WTC11 (cell line): ENCODE results near the gene ADCY2. TPM values are rescaled to one million over a fixed set of nuclear protein-coding genes. Genes with fewer than 3 reads are reported as not detected.

Source experiments
- ATAC-seq: fragments of 200-7000 bp; cut with Tn5 transposase; 2 replicates; pipeline ENCODE4 v1.10.0; 2021; ENCODE audit warnings: mild to moderate bottlenecking, moderate library complexity
- CTCF ChIA-PET: fragments of 300-600 bp; sonication (Branson Sonifier 250); formaldehyde crosslinking; loops from one replicate; lab custom pipeline; 2021; ENCODE audit warnings: antibody characterized with exemption; lab: Charles Lee
- POLR2A ChIA-PET: fragments of 350-600 bp; sonication (Branson Sonifier 250); formaldehyde crosslinking; loops from one replicate; lab custom pipeline; 2021; ENCODE audit warnings: antibody characterized with exemption; lab: Charles Lee
- DNase-seq: peaks from one replicate; pipeline ENCODE4 v3.0.0; 2021; ENCODE audit warnings: low spot score
- H3K27ac Mint-ChIP-seq: 2 replicates; pipeline ENCODE4 v1.8.0; 2021; ENCODE audit warnings: mixed read lengths
- H3K27me3 Mint-ChIP-seq: 2 replicates; pipeline ENCODE4 v1.8.0; 2021; ENCODE audit warnings: low read depth, mild to moderate bottlenecking, moderate library complexity, mixed read lengths
- H3K36me3 Mint-ChIP-seq: 2 replicates; pipeline ENCODE4 v1.8.0; 2021; ENCODE audit warnings: mixed read lengths
- H3K4me1 Mint-ChIP-seq: 2 replicates; pipeline ENCODE4 v1.8.0; 2022; ENCODE audit warnings: mixed read lengths
- H3K4me3 Mint-ChIP-seq: 2 replicates; pipeline ENCODE4 v1.8.0; 2021; ENCODE audit warnings: mild to moderate bottlenecking, moderate library complexity, mixed read lengths
- H3K9me3 Mint-ChIP-seq: 2 replicates; pipeline ENCODE4 v1.8.0; 2021; ENCODE audit warnings: mixed read lengths
- AR ChIP-seq: fragments of 250-450 bp; sonication (Bioruptor Pico); IDR thresholded peaks from 2 replicates; pipeline ENCODE4 v1.9.0; 2021; ENCODE audit warnings: mild to moderate bottlenecking
- ATF2 ChIP-seq: sonication (generic); formaldehyde crosslinking; IDR thresholded peaks from 2 replicates; pipeline ENCODE4 v1.8.1; 2022; ENCODE audit warnings: low read depth, missing genetic modification reagents, borderline replicate concordance
- EMX1 ChIP-seq: fragments of 250-450 bp; sonication (Bioruptor Pico); IDR thresholded peaks from 2 replicates; pipeline ENCODE4 v1.8.0; 2021; ENCODE audit warnings: mild to moderate bottlenecking
- GRHL2 ChIP-seq: fragments of 250-450 bp; sonication (Bioruptor Pico); IDR thresholded peaks from 2 replicates; pipeline ENCODE4 v1.8.0; 2022; ENCODE audit warnings: mild to moderate bottlenecking, moderate library complexity; ENCODE audit not compliant: insufficient replicate concordance, severe bottlenecking
- JAZF1 ChIP-seq: fragments of 250-450 bp; sonication (Bioruptor Pico); IDR thresholded peaks from 2 replicates; pipeline ENCODE4 v1.9.0; 2021; ENCODE audit warnings: moderate library complexity, mild to moderate bottlenecking, inconsistent platforms
- MAX ChIP-seq: sonication (generic); formaldehyde crosslinking; IDR thresholded peaks from 2 replicates; pipeline ENCODE4 v1.8.0; 2022; ENCODE audit warnings: mild to moderate bottlenecking, missing genetic modification reagents
- MYBL2 ChIP-seq: sonication (generic); formaldehyde crosslinking; IDR thresholded peaks from 2 replicates; pipeline ENCODE4 v1.8.1; 2023; ENCODE audit warnings: mild to moderate bottlenecking, moderate library complexity, missing genetic modification reagents
- NFATC4 ChIP-seq: fragments of 250-450 bp; sonication (Bioruptor Pico); IDR thresholded peaks from 2 replicates; pipeline ENCODE4 v1.9.0; 2021; ENCODE audit warnings: mild to moderate bottlenecking
- ZNF416 ChIP-seq: fragments of 250-450 bp; sonication (Bioruptor Pico); IDR thresholded peaks from 2 replicates; pipeline ENCODE4 v1.9.0; 2021; ENCODE audit warnings: mild to moderate bottlenecking, inconsistent platforms
- total RNA-seq: library from RNA; stranded (reverse); gene quantifications from 3 replicates; pipeline ENCODE4 v1.2.3, GENCODE V29; 2021
- TF ChIP-seq, protein P1 (sequence below): sonication (generic); formaldehyde crosslinking; IDR thresholded peaks from 2 replicates; pipeline ENCODE4 v1.8.0; 2023; ENCODE audit warnings: mild to moderate bottlenecking, missing genetic modification reagents
- TF ChIP-seq, protein P2 (sequence below): fragments of 250-450 bp; sonication (Bioruptor Pico); IDR thresholded peaks from 2 replicates; pipeline ENCODE4 v1.9.0; 2021; ENCODE audit warnings: mild to moderate bottlenecking, borderline replicate concordance
- TF ChIP-seq, protein P3 (sequence below): sonication (generic); formaldehyde crosslinking; IDR thresholded peaks from 2 replicates; pipeline ENCODE4 v1.8.1; 2023; ENCODE audit warnings: mild to moderate bottlenecking, missing genetic modification reagents
- TF ChIP-seq, protein P4 (sequence below): sonication (generic); formaldehyde crosslinking; IDR thresholded peaks from 2 replicates; pipeline ENCODE4 v1.8.1; 2023; ENCODE audit warnings: mild to moderate bottlenecking, moderate library complexity, missing genetic modification reagents
- TF ChIP-seq, protein P5 (sequence below): sonication (generic); formaldehyde crosslinking; IDR thresholded peaks from 2 replicates; pipeline ENCODE4 v1.8.0; 2022; ENCODE audit warnings: missing genetic modification reagents

Gene ADCY2
- total RNA-seq, 1 experiment from 2014 or later: 142 TPM

- TF ChIP-seq, protein P1, sequence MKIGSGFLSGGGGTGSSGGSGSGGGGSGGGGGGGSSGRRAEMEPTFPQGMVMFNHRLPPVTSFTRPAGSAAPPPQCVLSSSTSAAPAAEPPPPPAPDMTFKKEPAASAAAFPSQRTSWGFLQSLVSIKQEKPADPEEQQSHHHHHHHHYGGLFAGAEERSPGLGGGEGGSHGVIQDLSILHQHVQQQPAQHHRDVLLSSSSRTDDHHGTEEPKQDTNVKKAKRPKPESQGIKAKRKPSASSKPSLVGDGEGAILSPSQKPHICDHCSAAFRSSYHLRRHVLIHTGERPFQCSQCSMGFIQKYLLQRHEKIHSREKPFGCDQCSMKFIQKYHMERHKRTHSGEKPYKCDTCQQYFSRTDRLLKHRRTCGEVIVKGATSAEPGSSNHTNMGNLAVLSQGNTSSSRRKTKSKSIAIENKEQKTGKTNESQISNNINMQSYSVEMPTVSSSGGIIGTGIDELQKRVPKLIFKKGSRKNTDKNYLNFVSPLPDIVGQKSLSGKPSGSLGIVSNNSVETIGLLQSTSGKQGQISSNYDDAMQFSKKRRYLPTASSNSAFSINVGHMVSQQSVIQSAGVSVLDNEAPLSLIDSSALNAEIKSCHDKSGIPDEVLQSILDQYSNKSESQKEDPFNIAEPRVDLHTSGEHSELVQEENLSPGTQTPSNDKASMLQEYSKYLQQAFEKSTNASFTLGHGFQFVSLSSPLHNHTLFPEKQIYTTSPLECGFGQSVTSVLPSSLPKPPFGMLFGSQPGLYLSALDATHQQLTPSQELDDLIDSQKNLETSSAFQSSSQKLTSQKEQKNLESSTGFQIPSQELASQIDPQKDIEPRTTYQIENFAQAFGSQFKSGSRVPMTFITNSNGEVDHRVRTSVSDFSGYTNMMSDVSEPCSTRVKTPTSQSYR (CRISPR knock-in tag): no peak
Observed at GRCh38 chr5:7375457-7375856, 20.5 kb upstream of the ADCY2 start (continued).

- DNase-seq: no peak
- Mint-ChIP-seq H3K36me3 (peaks cover 10% of the 10 kb centered on the region), H3K27ac (no peak overlapping the region), H3K9me3 (peaks cover 4% of the 10 kb centered on the region; the same call in 1 of the 2 replicates), H3K4me1 (peaks cover 5% of the 10 kb centered on the region; the same call in 1 of the 2 replicates), H3K4me3 (no peak overlapping the region), H3K27me3 (peaks cover 4% of the 10 kb centered on the region)
- ATAC-seq: no peak
- ChIA-PET CTCF (no interaction called here), POLR2A (no interaction called here)
- TF ChIP-seq ZNF416 (CRISPR knock-in tag) (no peak), GRHL2 (CRISPR knock-in tag) (no peak), MYBL2 (no peak), EMX1 (no peak), MAX (no peak), ATF2 (no peak), NFATC4 (CRISPR knock-in tag) (no peak), JAZF1 (CRISPR knock-in tag) (no peak), AR (CRISPR knock-in tag) (no peak)
- TF ChIP-seq, protein P2, sequence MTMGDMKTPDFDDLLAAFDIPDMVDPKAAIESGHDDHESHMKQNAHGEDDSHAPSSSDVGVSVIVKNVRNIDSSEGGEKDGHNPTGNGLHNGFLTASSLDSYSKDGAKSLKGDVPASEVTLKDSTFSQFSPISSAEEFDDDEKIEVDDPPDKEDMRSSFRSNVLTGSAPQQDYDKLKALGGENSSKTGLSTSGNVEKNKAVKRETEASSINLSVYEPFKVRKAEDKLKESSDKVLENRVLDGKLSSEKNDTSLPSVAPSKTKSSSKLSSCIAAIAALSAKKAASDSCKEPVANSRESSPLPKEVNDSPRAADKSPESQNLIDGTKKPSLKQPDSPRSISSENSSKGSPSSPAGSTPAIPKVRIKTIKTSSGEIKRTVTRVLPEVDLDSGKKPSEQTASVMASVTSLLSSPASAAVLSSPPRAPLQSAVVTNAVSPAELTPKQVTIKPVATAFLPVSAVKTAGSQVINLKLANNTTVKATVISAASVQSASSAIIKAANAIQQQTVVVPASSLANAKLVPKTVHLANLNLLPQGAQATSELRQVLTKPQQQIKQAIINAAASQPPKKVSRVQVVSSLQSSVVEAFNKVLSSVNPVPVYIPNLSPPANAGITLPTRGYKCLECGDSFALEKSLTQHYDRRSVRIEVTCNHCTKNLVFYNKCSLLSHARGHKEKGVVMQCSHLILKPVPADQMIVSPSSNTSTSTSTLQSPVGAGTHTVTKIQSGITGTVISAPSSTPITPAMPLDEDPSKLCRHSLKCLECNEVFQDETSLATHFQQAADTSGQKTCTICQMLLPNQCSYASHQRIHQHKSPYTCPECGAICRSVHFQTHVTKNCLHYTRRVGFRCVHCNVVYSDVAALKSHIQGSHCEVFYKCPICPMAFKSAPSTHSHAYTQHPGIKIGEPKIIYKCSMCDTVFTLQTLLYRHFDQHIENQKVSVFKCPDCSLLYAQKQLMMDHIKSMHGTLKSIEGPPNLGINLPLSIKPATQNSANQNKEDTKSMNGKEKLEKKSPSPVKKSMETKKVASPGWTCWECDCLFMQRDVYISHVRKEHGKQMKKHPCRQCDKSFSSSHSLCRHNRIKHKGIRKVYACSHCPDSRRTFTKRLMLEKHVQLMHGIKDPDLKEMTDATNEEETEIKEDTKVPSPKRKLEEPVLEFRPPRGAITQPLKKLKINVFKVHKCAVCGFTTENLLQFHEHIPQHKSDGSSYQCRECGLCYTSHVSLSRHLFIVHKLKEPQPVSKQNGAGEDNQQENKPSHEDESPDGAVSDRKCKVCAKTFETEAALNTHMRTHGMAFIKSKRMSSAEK (CRISPR knock-in tag): no peak
- TF ChIP-seq, protein P3, sequence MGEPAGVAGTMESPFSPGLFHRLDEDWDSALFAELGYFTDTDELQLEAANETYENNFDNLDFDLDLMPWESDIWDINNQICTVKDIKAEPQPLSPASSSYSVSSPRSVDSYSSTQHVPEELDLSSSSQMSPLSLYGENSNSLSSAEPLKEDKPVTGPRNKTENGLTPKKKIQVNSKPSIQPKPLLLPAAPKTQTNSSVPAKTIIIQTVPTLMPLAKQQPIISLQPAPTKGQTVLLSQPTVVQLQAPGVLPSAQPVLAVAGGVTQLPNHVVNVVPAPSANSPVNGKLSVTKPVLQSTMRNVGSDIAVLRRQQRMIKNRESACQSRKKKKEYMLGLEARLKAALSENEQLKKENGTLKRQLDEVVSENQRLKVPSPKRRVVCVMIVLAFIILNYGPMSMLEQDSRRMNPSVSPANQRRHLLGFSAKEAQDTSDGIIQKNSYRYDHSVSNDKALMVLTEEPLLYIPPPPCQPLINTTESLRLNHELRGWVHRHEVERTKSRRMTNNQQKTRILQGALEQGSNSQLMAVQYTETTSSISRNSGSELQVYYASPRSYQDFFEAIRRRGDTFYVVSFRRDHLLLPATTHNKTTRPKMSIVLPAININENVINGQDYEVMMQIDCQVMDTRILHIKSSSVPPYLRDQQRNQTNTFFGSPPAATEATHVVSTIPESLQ: no peak
- TF ChIP-seq, protein P4, sequence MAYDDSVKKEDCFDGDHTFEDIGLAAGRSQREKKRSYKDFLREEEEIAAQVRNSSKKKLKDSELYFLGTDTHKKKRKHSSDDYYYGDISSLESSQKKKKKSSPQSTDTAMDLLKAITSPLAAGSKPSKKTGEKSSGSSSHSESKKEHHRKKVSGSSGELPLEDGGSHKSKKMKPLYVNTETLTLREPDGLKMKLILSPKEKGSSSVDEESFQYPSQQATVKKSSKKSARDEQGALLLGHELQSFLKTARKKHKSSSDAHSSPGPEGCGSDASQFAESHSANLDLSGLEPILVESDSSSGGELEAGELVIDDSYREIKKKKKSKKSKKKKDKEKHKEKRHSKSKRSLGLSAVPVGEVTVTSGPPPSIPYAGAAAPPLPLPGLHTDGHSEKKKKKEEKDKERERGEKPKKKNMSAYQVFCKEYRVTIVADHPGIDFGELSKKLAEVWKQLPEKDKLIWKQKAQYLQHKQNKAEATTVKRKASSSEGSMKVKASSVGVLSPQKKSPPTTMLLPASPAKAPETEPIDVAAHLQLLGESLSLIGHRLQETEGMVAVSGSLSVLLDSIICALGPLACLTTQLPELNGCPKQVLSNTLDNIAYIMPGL (CRISPR knock-in tag): no peak
- TF ChIP-seq, protein P5, sequence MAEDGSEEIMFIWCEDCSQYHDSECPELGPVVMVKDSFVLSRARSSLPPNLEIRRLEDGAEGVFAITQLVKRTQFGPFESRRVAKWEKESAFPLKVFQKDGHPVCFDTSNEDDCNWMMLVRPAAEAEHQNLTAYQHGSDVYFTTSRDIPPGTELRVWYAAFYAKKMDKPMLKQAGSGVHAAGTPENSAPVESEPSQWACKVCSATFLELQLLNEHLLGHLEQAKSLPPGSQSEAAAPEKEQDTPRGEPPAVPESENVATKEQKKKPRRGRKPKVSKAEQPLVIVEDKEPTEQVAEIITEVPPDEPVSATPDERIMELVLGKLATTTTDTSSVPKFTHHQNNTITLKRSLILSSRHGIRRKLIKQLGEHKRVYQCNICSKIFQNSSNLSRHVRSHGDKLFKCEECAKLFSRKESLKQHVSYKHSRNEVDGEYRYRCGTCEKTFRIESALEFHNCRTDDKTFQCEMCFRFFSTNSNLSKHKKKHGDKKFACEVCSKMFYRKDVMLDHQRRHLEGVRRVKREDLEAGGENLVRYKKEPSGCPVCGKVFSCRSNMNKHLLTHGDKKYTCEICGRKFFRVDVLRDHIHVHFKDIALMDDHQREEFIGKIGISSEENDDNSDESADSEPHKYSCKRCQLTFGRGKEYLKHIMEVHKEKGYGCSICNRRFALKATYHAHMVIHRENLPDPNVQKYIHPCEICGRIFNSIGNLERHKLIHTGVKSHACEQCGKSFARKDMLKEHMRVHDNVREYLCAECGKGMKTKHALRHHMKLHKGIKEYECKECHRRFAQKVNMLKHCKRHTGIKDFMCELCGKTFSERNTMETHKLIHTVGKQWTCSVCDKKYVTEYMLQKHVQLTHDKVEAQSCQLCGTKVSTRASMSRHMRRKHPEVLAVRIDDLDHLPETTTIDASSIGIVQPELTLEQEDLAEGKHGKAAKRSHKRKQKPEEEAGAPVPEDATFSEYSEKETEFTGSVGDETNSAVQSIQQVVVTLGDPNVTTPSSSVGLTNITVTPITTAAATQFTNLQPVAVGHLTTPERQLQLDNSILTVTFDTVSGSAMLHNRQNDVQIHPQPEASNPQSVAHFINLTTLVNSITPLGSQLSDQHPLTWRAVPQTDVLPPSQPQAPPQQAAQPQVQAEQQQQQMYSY (CRISPR knock-in tag): no peak
Observed at GRCh38 chr5:7376871-7377270, 19.1 kb upstream of the ADCY2 start.
